Epithelial cell of esophagus (primary cell): ENCODE data around the gene PLEKHH2.
A peak's percentile ranks its signal among the peaks of the same experiment; 100 is the strongest.

Experiments used
- DNase-seq: peaks from one replicate; pipeline ENCODE4 v3.0.0; 2010; ENCODE audit warnings: low read depth
- H3K4me3 ChIP-seq: 2 replicates; pipeline ENCODE4 v1.5.1; 2011; ENCODE audit warnings: mild to moderate bottlenecking, low read length, control low read depth
- TF ChIP-seq, protein P1 (sequence below): IDR thresholded peaks from 2 replicates; pipeline ENCODE4 v1.5.1; 2011; ENCODE audit warnings: low read depth, mild to moderate bottlenecking, low read length, control low read depth, inconsistent platforms; ENCODE audit not compliant: insufficient read depth; ENCODE audit errors: missing control alignments

Gene PLEKHH2

DNA sequence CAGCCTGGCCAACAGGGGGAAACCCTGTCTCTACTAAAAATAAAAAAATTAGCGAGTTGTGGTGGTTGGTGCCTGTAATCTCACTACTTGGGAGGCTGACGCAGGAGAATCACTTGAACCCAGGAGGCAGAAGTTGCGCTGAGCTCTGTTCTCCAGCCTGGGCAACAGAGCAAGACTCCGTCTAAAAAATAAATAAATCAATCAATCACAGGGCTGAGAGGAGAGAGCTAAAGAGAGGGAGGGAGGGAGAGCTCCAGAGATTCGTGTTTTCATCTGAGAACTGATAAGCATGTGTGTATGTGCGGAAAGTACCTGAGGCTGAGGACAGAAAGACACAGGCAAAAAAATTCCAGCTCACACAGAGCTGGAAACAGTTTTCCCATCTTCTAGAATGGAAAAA is 99.6 kb downstream of the PLEKHH2 start:
- TF ChIP-seq, protein P1, sequence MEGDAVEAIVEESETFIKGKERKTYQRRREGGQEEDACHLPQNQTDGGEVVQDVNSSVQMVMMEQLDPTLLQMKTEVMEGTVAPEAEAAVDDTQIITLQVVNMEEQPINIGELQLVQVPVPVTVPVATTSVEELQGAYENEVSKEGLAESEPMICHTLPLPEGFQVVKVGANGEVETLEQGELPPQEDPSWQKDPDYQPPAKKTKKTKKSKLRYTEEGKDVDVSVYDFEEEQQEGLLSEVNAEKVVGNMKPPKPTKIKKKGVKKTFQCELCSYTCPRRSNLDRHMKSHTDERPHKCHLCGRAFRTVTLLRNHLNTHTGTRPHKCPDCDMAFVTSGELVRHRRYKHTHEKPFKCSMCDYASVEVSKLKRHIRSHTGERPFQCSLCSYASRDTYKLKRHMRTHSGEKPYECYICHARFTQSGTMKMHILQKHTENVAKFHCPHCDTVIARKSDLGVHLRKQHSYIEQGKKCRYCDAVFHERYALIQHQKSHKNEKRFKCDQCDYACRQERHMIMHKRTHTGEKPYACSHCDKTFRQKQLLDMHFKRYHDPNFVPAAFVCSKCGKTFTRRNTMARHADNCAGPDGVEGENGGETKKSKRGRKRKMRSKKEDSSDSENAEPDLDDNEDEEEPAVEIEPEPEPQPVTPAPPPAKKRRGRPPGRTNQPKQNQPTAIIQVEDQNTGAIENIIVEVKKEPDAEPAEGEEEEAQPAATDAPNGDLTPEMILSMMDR = no peak
- no peak for DNase-seq
- no peak overlapping the region for H3K4me3 ChIP-seq

DNA sequence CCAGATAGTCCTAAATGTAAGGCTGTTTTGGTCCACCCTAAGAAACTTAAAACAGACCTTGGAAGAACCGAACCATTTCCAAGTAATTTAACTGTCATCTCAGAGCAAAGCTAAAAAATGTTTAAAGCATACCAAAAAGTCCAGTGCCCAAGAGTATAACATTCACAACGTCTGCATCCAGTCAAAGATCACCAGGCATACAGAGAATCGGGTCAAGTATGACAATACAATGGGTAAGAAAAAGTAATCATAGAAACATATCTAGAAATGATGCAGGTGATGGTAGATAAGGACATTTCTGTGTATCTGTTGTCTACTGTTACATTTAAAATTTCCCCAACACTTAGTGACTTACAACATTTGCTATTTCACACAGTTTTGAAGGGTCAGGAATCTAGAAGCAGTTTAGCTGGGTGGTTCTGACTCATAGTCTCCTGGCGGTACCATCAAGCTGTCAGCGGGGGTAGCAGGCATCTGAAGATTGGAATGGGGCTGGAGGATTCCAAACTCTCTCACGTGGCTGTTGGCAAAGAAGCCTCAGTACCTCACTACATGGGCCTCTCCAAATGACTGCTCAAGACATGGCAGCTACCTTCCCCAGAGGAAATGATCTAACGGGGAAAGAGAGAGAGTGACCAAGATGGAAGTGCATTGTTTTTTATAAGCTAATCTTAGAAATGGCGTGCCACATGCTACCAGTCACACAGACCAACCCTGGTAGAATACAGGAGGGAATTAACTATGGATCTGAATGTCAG is 100.2 kb downstream of the PLEKHH2 start:
- TF ChIP-seq, protein P1 = no peak
- peak; percentile 20 for DNase-seq
- H3K4me3 ChIP-seq = no peak overlapping the region

DNA sequence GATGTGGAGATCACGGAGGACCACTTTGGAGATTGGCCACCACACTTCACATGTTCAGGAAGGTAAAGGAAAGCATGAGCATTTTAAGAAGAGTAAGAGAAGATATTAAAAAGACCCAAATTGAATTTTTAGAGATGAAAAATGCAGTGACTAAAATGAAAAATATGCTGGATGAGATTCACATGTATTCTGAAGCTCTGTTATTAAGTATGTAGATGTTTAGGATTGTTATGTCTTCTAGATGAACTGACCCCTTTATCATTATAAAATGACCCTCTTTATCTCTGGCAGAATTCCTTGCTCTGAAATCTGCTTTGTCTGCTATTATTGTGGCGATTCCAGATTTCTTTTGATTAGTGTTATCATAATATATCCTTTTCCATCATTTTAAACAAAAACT is 100.8 kb downstream of the PLEKHH2 start:
- TF ChIP-seq, protein P1 = no peak

DNA sequence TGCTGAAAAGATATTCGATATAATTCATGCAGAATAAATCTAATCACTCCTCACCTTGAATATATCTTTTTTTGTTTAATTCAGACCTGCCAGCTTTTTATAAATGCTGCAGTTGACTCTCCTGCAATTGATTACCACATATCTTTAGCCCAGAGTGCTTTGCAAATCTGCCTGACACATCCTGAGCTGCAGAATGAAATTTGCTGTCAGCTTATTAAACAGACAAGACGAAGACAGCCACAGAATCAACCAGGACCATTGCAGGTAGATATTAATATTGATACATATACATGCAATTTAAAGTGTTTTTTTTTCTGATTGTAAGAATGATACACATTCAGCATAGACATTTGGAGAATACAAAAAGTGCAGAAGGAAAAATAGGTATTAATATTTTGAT is 101.2 kb downstream of the PLEKHH2 start:
- TF ChIP-seq, protein P1 = no peak
- no peak for DNase-seq
- H3K4me3 ChIP-seq = no peak overlapping the region

More for the DNA sequence above, 100.8 kb downstream of the PLEKHH2 start:
- DNase-seq = no peak
- H3K4me3 ChIP-seq = no peak overlapping the region

DNA sequence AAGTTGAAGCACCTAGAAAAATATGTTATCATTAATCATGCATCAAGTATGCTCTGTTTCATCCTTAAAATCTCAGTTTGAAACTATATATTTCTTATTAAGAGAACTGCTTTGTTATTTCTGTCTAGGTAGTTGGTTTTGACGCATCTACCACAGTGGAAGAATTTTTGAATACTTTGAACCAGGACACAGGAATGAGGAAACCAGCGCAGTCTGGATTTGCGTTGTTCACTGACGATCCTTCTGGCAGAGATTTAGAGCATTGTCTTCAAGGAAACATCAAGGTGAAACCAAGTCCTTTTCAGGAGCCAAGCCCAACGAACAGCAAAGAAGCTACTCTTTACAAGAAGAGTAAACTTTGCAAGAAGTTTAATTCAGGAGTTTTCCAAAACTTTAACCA is 106.6 kb downstream of the PLEKHH2 start:
- no peak overlapping the region for H3K4me3 ChIP-seq
- TF ChIP-seq, protein P1 = no peak
- DNase-seq = no peak

DNA sequence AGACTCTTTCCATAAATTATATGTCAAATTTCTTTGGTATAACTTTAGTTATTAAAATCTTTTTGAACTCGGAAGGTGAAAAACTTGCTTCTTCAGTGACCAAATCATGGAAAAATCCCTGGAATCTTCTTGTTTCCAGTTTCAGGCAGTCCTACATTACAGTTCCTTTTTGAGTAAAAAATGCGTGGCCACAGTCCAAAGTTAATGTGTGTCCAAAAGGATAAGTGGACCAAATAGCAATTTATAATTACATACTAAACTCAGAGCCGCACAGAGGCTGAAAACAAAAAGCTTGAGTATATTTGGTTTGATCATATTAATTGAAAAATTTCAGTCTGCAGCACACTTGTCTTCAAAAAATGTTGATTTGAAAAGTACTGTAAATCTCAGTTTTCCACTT is 108.4 kb downstream of the PLEKHH2 start:
- TF ChIP-seq, protein P1 = no peak
- DNase-seq = no peak
- H3K4me3 ChIP-seq = no peak overlapping the region

DNA sequence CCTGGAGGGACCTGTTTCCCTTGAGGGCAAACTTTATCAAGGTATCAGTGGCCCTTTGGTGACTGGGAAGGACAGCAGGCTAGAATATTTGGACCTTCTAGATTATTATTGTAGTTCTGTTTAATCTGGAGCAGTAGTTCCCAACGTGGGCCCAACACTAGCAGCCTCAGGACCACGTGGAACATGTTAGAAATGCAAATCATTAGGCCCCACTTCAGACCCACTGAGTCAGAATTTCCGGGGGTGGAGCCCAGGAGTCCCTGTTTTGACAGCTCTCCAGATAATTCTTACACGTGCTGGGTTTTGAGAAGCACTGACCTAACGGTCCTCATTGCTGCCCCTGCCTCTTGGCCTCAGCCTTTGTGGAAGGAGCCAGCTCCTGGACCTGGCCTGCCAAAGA is 111.3 kb downstream of the PLEKHH2 start:
- TF ChIP-seq, protein P1 = no peak
- DNase-seq = no peak
- H3K4me3 ChIP-seq = no peak overlapping the region
